Medulla oblongata (tissue), 1 donor: ENCODE data around the gene STRIT1.

Experiments
- DNase-seq: peaks from one replicate; pipeline ENCODE4 v3.0.0-alpha.2; 2015; ENCODE audit errors: extremely low spot score

The STRIT1 gene

GRCh38 chr3:155293516-155293915 is at the start of gene STRIT1:
Gene STRIT1, minus strand, starts transcription at chr3:155293683.
- no peak for DNase-seq

DNA sequence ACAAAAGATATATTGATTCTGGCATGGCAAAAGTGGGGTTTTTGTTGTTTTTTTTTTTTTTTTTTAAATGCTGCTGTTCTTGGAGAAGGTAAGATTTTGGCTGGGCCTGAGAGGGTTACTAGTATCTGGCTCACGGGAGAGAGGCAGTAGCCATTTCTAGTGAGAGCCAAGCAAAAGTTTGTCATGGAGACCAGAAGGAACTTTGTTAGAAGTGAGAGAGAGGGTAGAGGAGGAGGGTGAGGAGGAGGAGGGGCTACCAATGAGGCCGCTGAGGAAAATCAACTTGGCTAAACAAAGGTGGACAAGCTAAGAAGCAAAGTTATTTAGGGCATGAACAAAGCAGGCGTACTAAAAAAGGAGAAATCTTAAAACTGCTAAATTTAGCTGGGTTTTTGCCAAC is 48.9 kb upstream of the STRIT1 start:
- peak; percentile 53 for DNase-seq

GRCh38 chr3:155339052-155339451 is 45.6 kb upstream of the STRIT1 start:
- no peak for DNase-seq

DNA sequence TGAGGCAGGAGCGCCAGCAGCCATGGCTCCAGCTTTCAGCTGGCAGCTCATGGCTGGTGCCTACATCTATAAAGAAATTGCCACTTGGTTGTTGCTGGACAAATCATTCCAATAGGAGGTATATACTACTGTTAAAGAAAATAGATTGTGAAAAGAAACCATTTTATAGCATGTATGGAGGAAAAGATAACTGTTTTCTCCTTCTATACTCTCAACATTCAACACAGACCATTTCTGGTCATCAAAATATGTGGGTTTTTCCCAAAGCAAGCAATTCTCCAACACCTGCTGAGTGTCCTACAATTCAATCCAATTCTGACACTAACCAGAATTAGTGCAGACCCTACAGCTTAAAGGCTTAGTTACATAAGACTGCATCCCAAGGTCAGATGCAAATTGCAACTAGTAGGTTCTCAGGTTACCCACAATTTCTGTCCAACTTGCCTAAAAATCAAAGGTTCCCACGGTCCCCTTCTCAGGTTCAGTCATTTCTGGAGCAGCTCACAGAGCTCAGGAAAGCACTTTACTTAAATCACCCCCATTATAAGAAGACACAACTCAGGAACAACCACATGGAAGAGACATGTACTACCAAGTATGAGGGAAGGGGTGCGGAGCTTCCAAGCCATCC is 42.4 kb upstream of the STRIT1 start:
- no peak for DNase-seq

DNA sequence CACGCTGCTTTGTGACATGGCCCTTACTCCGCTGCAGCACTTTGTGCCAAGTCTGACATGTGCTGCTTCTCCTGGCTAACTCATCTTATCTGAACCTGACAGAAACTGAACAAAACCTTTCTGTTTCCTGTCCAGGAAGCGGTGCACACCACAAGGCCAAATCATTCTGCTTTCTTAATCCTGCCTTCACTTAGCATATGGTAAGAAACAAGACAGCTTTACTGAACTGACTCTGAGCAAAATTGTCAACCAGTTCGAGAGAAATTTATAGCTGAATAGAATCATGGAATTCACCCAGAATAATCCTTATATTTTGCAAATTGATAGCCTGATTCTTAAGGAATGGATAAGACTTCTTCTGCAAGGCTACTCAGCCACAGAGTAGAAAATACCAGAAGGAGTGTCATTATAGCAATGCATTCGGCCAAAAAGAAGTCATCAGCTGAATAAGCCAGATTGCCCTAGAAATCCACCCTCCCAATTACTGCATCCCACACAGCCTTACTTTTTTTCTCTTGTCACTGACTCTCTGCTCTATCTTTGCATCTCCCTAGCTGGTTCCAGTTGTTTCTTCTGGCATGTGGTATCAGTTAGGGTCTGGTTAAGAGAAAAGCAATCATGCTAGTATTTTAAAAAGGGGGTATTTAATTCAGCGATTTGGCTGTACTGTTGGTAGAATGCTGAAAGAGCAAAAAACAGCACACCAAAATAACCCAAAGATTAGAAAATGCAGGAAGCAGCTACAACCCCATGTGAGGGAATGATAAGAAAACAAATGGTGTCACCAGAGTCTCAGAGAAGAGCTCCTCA is 41.6 kb upstream of the STRIT1 start:
- no peak for DNase-seq

GRCh38 chr3:155334215-155334913 is 40.9 kb upstream of the STRIT1 start:
- no peak for DNase-seq

GRCh38 chr3:155332716-155333115 is 39.2 kb upstream of the STRIT1 start:
- DNase-seq, result no peak

GRCh38 chr3:155331078-155331477 is 37.6 kb upstream of the STRIT1 start:
- DNase-seq, result no peak

- no peak for DNase-seq
Measured at GRCh38 chr3:155330370-155330769, 36.9 kb upstream of the STRIT1 start.

DNA sequence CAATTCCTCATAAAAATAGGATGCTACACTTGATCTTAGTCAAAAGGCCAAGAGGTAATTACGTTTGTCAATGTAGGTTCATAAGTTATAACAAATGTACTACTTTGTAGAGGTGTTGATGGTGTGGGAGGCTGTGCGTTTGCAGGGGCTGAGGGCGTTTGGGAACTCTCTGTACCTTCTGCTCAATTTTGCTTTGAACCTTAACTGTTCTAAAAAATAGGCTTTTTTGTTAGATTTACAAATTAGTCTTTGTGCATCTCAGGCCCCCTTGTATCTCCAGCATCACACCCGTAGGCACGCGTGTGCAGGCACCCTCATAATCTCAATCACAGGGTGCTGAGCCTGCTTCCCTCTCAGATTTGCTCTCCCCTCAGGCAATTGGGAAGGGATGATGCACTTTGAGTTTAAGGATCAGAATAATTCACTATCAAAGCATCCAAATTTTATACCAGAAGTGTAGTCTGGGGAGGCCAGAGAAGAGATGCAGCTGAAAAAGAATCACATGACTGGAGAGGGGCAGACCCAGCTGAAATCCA is 36.1 kb upstream of the STRIT1 start:
- DNase-seq, result no peak

DNA sequence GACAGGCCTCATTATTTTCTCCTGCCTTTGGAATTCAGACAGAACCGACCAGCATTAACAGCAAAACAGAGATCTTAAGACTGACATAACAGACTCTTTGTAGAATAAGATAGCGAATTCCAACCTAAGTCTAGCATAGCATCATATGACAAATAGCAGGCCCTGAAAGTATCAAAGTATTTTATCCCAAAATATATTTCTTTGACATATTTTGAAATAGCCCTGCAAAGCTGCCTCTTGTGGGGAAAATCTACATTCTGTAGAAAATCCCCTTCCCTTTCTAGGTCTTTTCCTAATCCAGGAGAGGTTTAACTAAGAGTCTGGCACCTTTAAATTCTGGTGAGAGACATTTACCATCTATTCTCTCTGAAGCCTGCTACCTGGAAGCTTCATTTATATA is 34.4 kb upstream of the STRIT1 start:
- no peak for DNase-seq

GRCh38 chr3:155327430-155327829 is 33.9 kb upstream of the STRIT1 start:
- no peak for DNase-seq

GRCh38 chr3:155326901-155327300 is 33.4 kb upstream of the STRIT1 start:
- no peak for DNase-seq

DNA sequence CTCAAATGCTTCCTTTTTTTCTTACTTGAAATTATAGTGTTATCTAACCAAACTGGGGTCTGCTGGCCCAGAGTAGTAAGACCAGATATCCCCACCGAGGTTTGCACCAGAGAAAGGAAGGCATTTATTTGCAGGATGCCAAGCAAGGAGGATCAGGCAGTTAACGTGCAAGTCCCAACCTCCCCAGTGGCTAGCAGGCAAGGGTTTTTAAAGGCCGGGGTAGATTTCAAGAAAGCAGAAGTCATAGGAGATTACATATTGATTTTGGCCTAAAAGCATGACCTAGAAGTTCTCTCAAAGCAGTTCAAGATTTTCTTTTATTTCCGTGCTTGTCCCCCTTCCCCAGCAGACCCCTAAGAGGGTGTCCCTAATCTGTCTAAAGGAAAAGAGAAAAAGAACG is 32.8 kb upstream of the STRIT1 start:
- no peak for DNase-seq

- DNase-seq, result no peak
Measured at GRCh38 chr3:155325263-155325835, 31.9 kb upstream of the STRIT1 start.

DNA sequence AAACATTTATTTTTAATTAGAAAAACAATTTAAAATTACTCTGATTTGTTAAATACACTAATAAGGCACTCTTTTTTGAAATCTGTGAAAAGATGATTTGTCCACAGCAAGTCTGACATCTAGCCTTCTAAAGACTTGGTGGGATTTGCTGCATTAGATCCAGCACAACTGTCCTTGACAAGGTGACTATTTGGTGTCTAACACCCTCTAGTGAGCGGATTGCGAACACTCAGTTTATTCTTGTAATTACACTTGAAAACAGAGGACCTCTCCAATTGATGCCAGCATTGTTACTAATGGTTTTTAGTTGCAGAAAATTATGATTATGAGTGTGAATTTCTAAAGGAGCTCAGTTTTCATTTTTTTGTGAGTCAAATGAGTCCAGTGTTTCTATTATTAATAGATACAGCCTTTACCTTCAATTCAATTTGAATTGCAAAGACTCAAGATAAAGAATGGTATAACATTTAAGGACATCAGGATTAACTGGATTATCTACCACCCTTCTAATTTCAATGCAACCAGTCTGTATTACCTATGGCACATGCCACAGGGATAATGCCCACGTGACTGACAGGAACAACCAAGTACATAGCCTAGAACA is 29.7 kb upstream of the STRIT1 start:
- DNase-seq, result peak; percentile 72

DNA sequence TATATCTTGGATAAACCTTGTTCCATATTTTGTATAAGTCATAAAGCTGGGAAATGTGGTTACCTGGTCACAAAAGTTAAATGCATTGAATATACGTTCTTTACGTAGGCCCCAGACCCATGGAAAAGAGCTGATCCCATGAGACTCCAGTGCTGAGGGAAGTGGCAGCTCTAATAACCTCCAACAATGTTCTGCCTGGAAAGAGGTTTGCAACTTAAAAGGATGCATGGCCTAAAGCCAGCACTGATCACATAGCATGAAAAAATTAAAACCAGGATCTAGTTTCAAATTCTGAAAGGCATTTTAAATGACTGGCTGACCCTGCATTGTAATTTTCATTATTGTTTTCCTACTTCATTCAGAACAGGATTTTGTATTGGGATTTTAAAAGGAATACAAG is 27.9 kb upstream of the STRIT1 start:
- DNase-seq, result no peak

- no peak for DNase-seq
Measured at GRCh38 chr3:155320934-155321333, 27.5 kb upstream of the STRIT1 start.

GRCh38 chr3:155318740-155319139 is 25.3 kb upstream of the STRIT1 start:
- DNase-seq, result no peak

DNA sequence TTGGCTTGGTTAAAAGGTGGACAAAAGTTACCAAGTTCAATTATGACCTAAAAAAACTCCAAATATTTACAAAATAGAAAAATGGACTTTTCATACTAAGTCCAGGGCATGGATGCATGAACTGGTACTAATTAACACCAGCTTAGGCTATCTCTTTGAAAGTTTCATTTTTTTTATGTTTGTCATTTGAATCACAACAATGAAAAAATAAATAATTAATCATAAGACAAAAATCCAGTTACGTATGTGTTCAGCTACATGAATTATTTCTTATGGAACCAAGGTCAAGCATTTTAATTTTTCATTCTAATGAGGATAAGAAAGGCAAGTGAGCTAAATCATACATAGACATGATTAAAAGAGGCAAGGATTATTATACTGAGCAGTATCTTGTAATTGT is 23.7 kb upstream of the STRIT1 start:
- DNase-seq, result no peak

- DNase-seq, result no peak
Measured at GRCh38 chr3:155316426-155316825, 22.9 kb upstream of the STRIT1 start.

- DNase-seq, result no peak
Measured at GRCh38 chr3:155313916-155314315, 20.4 kb upstream of the STRIT1 start.
